HG03097 (cell line): ENCODE data around the gene BANP.

Experiments
- ATAC-seq: cut with Tn5 transposase; IDR thresholded peaks from one replicate; pipeline ENCODE4 v1.9.1; 2021; ENCODE audit not compliant: unreplicated experiment, low FRiP score

Gene BANP

DNA sequence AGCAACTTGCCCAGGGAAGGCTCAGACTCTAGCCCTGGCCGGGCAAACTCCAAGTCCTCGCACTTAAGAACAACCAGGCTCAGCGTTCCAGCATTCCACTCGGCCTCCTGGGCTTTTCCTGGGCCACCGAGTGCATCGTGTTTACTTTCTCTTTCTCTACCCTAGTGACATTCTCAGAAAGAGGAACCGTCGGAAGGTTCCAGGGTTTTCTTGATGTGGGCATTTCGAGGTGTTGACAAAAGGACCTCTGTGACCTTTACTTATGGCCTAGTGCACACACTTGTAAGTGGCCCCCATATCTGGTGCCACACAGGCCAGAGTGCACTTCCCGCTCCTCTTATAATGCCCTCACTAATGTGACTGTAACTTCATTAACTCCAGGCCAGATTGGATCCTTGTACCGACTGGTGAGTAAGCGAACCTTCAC, 3.1 kb upstream of the BANP start:
- ATAC-seq = no peak

DNA sequence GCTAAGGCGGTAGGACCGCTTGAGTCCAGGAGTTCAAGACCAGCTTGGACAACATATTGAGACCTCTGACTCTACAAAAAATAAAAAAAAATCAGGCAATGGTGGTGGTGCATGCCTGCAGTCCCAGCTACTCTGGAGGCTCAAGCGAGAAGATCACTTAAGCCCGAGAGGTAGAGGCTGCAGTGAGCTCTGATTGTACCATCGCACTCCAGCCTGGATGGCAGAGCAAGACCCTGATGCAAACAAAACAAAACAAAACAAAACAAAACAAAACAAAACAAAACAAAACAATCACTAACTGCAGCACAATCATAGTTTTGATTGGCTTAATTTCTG, 2.5 kb upstream of the BANP start:
- ATAC-seq = no peak

DNA sequence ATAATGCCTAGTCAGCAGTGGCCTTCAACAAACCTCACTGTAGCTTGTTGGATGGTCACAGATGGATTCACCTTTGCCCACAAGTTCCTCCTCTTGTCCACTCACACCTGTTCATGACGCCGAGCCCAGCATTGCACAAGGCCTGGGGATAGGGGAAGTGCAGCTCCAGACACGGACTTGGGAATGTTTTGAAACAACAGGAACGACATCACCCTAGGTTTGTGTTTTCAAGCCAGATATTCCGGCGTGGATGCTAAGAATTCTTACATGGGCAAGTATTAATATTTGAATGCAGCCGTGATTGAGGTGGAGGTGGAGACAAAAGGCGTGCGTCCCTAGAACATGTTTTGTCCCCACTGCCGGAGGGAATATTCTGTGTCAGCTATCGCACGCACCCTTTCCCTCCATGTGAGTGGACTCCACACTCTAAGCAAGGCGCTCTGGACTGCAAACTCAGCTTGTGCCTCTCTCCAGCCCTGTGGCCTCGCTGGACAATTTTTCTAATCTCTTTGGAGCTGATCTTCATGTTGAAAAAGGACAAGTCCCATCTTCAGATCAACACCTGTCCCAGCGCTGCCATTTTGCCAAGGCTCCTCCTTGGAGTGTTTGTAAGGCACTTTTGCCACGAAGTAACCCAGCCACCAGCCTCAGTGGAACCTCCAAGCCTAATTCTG, 2.0 kb upstream of the BANP start:
- no peak for ATAC-seq

DNA sequence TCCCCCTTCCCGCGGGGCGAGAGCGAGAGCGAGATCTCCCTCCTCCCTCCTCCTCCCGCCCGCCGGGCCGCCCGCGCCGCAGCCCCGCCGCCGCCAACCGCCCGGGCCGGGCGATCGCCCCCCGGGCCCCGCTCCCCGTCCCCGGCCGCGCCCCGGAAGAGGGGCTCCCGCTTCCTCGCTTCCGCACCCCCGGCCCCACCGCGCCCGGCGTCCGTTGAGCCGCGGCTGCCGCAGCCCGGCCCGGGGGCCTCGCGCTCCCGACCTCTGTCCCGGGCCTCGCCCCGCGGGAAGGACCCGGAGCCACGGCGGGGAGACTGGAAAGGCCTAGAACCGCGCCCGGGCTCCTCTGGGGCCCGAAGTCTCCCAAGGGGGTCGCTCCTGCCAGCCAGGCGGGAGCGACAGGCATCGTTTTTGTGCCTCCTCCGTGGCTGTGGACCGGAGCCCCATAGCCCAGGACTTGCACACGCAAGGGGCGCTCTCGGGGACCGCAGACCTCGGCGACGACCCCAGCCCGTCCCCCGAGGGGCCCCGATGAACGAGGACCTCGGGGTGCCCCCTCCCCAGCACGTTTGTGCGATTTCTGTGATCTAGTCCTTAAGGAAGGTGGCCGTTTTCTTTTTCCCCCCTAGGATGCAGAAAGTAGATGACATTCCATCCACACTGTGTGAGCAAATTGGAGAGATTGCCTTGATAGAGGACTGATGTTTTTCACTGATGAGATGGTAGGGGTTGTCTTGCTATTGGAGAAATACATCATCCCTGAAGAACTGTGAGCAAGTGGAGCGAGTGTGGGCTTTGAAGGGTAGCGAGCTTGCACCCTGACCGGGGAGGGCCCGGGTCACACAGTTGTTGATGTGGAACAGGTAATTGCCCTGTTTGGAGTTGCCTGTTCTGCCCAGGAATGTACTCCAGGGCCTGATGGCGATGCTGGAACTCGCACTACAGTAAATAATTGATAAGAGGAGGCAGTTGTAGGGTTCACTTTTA, 611 bp downstream of the BANP start:
- ATAC-seq = no peak

DNA sequence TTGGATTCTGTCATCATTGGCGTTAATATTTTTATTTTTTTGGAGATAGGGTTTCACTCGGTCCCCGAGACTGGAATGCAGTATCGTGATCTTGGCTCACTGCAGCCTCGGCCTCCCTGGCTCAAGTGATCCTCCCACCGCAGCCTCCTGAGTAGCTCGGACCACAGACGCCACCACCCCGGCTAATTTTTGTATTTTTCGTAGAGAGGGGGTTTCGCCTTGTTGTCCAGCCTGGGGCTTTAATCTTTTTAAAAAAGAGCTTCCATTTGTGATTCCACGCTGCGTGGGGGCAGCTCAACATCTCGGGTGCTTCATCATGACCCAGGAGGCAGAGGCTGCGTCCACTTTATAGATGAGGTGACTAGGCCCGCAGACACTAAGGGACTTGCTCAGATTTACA, 1.5 kb downstream of the BANP start:
- no peak for ATAC-seq

DNA sequence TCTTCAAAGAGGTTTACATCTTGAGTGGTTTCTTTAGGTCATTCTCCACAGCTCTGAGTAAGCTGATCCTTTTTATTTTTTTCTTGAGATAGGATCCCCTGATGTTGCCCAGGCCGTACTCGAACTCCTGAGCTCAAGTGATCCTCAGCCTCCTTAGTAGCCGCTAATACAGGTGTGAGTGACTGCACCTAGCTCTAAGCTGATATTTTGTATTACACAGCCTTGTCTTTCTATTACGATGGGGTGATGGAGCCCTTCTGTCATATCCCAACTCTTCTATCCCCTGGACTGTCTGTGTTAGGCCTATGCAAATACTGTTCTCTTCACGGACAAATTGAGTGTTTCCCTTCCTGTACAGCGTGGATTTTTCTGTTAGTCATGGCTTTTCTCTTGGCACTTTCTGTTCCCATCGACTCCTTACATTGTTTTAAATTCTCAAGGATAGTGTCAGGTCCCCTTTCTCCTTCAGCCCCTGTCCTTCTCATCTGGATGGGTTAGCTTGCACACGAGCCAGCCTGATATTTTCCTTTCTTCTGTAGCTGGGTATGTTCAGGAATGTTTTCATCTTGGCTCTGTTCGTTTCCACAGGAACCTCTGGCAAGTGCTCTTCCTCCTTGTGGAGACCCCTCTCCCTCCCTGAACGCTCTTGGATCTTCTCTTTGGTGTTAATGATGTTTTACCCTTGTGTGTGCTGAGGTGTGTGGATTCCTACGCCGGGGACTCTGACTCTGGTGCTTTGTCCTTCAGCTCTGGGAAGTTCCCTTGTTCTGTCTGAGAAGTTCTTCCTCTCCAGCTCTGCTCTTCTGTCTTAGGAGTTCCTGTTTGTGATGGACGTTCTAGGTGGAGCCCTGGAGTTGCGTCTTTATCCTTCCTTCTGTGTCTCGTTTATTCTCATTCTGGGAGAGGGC, 2.3 kb downstream of the BANP start:
- no peak for ATAC-seq

DNA sequence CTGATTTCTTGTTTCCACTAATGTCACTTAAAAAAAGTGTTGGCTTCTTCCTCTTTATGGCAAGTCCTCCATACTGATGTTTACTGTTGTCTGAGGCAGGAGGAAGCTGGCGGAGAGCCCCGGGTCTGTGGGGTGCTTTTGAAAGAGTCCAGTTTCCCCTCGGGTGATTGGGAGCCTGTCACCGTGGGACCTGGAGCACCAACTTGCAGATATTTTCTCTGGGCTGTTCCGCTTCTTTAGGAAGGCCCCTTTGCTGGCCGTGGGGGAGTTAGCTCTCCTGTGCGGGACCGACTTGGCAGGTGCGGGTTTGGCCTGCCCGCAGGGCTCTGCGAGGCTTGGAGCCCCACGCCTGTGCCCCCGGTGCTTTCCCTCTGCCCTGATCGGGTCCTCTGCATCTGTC, 3.1 kb downstream of the BANP start:
- no peak for ATAC-seq

DNA sequence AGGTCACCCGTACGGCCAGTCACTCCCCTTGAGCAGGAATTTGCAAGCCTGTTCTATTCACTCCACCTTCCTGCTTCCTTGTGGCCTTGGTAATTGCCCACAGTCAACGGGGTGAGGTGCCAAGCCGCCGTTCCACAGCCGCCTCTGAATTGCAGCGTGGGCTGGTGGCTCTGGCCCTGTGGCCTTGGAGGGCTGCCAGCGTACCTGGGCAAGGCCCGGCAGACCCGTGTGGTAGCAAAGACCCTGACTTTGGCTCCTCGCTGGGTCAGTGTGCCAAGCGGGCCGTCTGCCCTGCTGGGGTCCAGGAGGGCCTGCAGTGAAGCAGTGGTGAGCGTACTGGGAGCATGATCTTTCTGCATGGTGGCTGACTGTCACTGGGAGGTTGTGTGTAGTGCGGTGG, 3.6 kb downstream of the BANP start:
- no peak for ATAC-seq

DNA sequence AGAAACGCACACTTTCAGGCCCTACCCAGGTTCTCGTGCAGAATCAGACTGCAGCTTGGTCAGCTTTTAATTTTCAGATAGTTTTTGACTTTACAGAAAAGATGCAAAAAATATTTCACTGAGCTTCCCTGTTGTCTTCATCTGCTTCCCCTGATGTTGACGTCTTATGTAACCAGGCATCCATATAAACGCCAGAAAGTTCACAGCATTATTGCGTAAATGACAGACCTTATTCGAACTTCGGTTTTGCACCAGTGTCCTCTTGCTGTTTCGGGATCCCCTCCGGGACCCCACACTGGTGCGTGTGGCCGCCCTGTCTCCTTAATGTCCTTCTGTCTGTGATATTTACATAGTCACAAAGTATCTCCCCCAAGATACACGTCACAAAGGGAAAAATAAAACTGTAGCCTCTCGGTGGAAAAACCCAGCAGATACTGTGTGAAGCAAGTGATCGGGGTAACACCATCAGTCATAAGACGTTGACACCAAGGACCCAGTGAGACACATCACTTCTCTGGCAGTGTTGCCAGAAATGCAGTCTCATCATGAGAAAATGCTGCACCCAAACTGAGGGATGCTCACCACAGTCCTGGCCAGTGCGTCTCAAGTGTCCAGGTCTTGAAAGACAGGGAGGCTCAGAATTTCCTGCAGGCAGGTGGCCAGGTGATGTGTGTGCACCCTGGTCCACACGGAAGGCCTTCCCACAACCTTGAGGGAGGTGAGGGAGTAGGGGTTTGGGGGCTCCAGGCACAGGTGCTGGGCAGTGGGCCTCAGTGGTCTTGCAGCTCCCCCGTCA, 4.3 kb downstream of the BANP start:
- no peak for ATAC-seq

DNA sequence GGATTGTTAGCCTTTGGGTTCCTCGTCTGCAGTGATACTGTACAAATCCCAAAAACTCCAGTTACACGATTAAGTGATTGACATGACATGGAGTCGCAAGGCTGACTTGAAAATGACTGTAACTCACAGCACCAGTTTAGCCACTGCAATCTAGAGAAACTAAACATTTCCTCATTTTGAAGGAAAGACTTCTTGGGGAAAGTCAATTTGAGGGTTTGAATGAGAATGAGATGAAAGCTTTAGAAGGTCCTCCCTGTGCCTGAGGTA, 4.8 kb downstream of the BANP start:
- no peak for ATAC-seq

DNA sequence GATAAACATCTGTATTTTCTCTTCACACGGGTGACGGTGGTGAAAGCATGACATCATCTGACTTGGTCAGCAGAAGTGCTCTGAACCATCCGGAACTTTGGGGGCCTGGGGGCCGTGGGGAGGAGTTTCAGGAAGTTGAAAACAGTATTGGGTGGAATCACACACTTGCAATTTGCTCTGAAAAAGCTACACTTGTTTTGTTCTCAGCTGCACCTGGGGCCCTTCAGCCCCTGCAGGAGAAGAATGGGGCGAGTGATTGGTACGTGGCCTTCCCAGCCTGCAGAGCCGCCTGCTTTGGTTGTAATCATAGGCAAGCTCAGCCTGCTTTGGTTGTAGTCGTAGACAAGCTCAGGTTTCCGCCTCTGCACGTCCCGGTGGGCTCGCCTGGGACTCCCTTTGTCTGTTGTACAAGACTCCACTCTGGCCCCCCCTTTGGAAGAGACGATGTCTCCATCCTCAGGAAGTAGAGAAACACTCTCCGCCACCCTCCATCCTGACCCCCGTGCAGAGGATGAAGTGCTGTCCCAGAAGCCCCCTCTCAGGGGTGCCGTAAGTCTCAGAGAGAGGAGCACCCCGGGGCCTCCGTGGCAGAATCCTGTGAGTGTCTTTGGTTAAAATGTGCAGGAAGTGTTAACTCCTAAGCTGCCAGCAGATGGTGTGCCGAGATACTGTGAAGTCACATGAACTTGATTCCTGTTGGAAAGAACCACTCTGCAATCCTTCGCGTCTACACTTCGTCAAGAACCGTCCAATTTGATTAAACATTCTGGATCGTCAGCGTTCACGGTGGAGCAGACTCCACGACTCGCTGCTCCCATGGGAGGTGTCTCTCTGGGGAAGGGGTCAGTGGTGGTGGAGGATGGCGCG, 5.4 kb downstream of the BANP start:
- ATAC-seq = no peak

DNA sequence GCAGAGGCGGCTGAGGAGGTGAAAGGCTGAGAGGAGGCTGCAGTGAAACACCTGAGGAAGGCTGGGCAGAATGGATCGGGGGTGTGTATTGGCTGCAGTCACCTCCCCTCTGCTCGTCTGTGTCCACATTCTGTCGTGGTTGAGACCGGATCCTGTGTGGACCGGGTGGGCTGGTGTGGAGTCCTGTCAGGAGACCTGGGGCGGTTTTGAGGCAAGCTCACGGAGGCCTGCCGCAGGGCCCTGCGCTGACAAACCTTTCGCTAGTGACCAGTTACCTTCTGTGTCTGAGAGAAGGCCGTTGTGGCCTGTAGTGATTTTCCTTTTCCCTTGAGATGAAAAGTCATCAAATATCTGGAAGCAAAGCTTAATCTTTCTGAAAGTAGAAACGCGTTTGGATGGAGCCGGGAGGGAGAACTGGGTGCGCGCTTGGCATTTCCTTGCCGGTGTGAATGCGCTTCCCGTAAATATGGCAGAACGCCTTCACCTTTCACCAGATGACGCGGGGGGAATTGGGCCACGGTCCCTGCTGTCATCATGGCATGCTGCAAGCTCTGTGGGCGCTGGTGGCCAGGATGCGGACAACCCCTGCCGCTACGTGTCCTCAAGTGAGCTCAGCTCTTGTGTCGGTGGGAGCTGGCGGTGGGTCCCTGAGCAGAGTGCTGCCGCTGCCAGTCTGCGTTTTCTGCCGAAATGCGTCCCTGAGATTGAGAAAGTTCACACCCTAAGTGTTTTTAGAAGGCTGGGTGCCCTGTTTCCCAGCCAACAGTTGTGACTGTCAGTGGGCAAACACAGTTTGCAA, 6.3 kb downstream of the BANP start:
- ATAC-seq = no peak

DNA sequence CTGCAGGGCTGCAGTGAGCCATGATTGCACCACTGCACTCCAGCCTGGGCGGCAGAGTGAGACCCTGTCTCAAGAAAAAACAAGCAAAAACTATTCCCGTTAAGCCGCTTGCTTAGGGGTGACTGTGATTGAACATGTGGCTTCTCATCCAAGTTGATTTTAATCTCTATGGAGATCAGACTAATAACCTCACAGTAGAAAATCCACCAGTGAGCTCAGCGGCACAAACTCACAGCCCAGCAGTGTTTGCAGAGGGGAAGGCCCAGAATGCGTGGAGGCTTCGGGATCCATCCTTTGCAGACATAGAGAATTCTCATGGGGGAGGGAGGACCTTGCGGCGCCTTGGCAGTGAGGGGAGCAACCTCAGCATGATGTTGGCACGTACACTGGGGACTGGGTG, 7.4 kb downstream of the BANP start:
- ATAC-seq = no peak

DNA sequence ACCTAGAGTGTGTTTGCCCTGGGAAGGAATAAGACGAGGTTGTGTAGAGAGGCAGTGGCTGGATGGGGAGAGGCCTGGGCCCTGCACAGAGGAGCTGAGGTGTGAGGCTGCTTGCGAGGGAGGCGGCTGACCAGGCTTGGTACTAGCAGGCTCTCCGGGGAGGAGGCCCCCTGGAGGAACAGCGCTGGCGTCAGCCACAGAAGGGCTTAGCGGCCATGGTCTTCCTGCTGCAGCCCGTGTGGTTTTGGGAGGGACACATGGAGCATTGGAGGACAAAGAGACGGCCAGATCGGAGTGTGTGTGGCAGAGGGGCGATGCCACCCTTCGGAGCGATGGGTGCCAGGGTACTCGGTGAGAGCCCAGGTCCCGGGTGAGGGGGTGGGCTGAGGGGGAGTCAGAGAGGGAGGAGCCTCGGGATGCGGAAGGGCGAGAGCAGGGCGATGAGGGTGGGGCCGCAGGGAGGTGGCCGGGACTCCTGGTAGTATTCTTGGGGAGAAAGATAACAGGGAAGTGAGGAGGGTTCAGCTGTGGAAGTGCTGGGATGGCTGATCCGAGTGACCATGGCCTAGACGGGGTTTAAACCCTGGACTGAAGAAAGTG, 8.3 kb downstream of the BANP start:
- no peak for ATAC-seq

DNA sequence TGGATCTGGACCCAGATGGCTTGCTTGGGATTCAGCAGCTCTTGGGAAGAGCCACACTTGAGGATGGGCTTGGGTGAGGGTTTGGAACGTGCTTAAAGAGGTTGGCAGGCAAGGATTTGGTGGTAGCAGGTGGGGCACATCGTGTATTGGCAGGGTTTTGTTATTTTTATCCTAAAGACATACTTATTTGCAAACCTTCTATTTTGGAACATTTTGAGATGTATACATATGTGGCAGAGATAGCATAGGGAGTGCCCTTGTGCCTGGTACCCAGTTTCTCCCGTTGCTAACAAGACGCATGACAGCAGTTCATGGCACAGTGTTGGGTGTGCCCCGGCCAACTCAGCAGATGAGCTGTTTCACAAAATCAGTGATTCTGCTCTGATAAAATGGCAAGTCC, 9.1 kb downstream of the BANP start:
- no peak for ATAC-seq

DNA sequence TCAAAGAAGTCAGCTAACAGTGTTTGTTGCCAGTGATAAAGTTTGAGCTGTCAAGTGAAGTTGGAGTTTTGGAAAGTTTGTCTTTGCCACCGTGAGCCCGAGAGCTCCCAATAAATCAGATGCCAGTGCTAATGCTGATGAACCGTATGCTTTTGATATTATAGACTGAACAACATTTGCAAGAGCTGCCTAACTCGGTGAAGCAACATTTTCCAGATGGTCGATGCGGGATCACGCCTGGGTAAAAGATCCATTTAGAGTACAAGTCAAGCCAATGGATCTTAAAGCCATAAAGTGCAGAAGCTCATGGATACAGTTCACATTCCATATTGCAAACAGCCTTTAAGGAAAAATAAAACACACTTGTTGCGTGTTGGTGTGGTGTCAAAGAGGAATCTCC, 9.6 kb downstream of the BANP start:
- ATAC-seq = no peak

DNA sequence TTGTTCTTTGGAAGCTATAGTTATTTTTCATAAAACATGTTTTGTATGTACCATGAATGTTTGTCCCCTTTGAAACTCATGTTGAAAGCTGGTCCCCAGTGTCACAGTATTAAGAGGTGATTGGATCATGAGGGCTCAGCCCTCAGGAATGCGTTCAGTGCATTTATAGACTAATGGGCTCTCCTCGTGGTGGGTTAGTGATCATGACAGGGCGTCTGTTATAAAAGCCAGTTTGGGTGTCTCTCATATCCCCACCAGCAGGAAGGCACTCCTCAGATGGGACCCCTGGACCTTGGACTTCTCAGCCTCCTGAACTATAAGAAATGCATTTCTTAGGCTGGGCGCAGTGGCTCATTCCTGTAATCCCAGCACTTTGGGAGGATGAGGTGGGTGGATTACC, 10.4 kb downstream of the BANP start:
- no peak for ATAC-seq

DNA sequence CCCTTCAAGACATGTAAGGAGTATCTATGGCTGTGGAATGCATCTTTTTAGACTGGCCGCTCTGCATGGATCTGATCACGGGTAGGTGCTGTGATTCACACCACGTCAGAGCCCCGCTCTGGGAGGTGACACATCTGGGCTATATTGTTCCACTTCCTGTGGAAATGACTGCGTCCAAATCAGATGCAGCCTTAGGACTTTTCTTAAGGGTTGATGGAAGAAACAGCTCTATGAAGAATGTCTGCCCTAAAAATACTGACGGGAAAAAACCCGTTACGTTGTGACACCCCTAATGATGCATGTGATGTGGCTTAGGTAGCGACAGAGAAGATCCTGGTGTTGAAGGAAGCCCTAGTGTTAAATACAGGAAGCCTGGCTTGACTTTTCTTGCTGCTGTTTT, 12.2 kb downstream of the BANP start:
- ATAC-seq = no peak
